GM21367 (cell line): ENCODE results near the gene IFT27.
"Not testable (repeated sequence)": the region's sequence is repeated elsewhere in the genome, so short reads cannot be mapped to it uniquely, and the experiment has no call there.

Source experiments
- ATAC-seq: cut with Tn5 transposase; IDR thresholded peaks from one replicate; pipeline ENCODE4 v1.9.1; 2021; ENCODE audit not compliant: unreplicated experiment

Gene IFT27

DNA sequence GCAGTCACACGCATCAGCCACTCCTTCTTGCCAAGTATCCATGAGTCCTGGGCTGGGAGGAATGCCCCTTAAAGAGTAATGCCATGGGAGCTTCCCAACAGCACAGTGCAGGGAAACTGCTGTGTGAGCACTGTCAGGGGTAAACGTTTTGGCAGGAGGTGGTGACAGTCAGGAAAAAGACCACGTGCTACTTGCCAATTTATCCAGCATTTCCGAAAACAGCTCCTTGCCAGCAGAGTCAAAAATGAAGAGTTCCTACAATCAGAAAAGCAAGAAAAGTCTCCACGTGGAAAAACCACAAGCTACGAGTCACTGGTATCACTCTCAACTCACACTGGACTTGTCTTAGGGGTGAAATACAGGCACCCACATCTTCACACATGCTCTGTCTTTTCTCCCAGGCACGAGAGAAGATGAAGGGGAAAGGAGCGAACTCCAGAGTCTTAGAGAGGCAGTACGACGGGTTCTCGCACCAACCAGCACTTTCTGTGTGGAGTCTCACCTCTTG, 9.9 kb downstream of the IFT27 start:
- ATAC-seq: no peak

GRCh38 chr22:36765131-36765942, 10.6 kb downstream of the IFT27 start:
- no peak for ATAC-seq

- no peak for ATAC-seq
These were observed 11.3 kb downstream of the IFT27 start for GRCh38 chr22:36764641-36765040.

GRCh38 chr22:36764060-36764459, 11.9 kb downstream of the IFT27 start:
- no peak for ATAC-seq

DNA sequence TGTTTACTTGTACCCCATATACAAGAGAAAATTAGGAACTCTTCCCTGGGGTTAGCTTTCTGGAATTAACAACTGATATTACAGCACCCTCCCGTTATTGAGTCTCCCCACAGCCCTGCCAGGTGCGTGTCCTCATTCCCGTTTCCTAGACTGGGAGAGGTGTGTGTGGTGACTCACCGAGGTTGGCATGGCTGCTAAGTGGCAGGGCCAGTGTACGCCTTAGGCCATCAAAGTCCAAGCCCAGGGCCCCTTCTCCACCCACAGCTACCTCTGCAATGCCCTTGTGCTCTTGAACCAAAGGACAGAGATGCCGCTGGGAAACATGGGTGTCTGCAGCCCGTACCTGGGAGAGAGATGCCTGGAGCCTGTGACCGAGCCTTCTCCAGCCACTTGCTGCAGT, 12.3 kb downstream of the IFT27 start:
- ATAC-seq: no peak

GRCh38 chr22:36762687-36763260, 13.1 kb downstream of the IFT27 start:
- no peak for ATAC-seq

DNA sequence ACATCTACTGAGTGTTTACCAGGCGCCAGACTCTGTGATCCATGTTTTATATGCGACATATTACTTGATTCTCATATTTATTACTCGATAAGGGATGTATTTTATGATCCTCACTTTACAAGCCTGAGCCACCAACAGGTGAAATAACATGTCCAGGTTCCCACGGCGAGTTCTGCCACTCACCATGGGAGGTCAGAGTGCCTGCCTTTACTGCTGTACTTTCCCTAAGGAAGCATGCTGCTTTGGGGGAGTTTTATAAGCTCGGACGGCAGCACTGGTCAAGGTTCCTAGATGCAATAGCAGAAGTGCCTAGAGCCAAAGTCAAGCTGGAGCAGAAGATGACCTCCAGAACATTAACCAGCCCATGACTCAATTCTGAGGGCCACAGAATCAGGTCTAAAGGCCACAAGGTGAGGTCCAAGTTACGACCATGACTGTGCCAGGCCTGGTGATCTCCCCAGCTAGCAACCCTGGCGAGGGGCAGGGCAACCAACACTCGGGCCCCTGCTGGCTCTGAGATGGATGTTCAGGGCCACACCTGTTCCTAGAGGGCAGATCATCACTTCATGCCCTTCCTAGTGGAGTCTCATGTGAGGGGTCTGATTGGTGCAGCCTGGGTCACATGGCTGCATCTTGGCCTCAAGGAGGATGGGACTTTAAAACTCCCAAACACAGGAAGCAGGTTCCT, 14.2 kb downstream of the IFT27 start:
- ATAC-seq: no peak

- no peak for ATAC-seq
These were observed 15.1 kb downstream of the IFT27 start for GRCh38 chr22:36760786-36761185.

DNA sequence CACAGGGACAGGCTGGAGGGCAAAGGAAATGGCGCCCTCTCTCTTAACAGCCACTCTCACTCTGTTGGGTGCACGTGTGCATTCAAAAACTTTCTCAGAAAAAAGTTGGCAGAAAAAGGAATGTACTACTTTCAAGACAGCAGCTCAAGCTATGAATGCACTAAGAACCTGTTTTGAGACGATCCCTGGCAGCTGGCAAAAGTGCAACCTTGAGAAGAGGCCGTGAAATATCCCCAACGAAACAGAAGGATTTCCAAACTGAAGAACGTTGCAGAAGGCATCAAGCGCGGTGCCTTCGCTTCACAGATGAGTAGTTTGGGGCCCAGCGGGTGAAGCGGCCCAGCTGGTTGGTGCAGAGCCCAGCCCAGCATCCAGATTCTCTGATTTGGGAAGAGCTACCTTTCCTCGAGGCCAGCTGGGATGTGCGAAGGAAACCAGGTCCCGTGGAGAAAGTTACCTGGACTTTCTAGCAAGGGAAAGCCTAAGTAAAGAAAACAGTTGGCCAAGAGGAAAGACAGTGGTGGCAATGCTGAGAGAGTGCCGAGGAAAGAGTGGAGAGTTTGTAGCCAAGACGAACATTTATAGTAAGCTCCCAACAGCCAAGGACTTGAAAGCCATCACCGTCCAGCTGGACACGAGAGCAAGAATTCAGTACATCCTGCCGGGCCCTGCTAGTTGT, 16.3 kb downstream of the IFT27 start:
- ATAC-seq: no peak

GRCh38 chr22:36758792-36759271, 17.1 kb downstream of the IFT27 start:
- no peak for ATAC-seq

DNA sequence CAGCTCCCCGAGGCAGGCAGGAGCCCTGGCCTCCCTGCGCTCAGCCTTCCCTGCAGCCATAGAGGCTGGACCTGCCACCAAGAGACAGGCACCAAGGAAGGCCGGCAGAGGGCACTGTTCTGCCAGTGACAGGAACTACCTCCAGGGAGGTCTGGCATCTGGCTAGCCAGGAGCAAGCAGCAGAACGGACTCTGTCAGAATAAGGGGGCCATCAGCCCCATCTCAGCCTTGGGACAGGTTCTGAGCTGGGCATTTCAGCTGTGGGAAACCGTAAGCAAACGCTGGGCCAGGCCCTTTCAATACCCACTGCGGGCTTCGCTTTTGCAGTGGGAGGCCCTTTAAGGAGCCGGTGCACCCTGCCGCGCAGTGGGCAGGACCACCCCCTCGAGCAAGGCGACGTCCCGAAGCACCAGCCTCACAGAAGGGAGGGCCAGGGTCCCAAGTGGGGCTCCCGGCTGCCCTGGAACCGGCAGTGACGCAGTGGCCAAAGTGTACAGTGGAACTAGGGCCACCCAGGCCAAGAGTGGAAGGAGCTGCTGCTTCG, 18.2 kb downstream of the IFT27 start:
- no peak for ATAC-seq

GRCh38 chr22:36756746-36757655, 18.9 kb downstream of the IFT27 start:
- no peak for ATAC-seq

DNA sequence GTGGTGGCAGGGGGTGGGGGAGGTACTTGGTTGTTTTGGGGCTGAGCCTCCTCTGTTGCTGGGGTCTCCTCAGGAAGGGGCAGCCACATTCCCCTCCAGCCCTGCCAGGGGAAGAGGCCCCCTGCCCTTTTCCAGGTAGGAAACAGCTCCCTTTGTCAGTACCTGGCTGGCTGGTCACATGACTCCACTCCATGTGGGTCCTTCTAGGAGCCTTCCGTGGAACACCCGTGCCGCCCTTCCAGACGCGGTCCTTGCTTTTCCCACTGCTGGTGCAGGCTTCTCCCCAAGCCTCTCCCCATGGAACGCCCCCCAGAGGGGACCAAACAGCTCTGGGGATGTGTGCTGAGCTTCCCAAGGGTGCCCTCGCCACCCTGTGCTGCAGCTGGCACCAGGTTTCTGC, 19.9 kb downstream of the IFT27 start:
- no peak for ATAC-seq

DNA sequence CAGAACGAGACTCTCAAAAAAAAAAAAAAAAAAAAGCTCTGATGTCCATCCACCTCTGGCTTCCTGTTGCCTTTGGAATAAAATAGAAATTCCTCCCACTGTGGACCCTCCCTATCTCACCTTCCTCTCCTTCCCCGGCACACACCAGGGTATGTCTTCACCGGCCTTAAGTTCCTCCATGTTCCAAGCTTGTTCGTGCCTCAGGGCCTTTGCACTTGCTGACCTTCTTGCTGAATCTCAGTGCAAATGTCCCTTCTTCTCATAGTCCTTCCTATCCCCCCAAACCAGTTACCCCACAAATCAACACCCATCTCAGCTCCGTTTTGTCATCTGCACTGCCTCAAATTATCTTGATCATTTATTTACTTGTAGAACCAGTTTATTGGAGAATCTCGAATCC, 20.6 kb downstream of the IFT27 start:
- ATAC-seq: no peak

- ATAC-seq: not testable (repeated sequence)
These were observed 21.0 kb downstream of the IFT27 start for GRCh38 chr22:36754881-36755280.

GRCh38 chr22:36753916-36754315, 22.0 kb downstream of the IFT27 start:
- no peak for ATAC-seq

- no peak for ATAC-seq
These were observed 22.7 kb downstream of the IFT27 start for GRCh38 chr22:36753120-36753802.

- no peak for ATAC-seq
These were observed 29.4 kb downstream of the IFT27 start for GRCh38 chr22:36746375-36746970.
